Superior temporal gyrus (tissue), 1 donor: Measurements from ENCODE around the gene TM4SF18.
A peak's percentile ranks its signal among the peaks of the same experiment; 100 is the strongest.
"Not testable (repeated sequence)": the region's sequence is repeated elsewhere in the genome, so short reads cannot be mapped to it uniquely, and the experiment has no call there.

ENCODE experiments used
- DNase-seq: peaks from one replicate; pipeline ENCODE4 v3.0.0-alpha.2; 2016; ENCODE audit errors: extremely low spot score

Gene TM4SF18, protein sequence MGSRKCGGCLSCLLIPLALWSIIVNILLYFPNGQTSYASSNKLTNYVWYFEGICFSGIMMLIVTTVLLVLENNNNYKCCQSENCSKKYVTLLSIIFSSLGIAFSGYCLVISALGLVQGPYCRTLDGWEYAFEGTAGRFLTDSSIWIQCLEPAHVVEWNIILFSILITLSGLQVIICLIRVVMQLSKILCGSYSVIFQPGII

DNA sequence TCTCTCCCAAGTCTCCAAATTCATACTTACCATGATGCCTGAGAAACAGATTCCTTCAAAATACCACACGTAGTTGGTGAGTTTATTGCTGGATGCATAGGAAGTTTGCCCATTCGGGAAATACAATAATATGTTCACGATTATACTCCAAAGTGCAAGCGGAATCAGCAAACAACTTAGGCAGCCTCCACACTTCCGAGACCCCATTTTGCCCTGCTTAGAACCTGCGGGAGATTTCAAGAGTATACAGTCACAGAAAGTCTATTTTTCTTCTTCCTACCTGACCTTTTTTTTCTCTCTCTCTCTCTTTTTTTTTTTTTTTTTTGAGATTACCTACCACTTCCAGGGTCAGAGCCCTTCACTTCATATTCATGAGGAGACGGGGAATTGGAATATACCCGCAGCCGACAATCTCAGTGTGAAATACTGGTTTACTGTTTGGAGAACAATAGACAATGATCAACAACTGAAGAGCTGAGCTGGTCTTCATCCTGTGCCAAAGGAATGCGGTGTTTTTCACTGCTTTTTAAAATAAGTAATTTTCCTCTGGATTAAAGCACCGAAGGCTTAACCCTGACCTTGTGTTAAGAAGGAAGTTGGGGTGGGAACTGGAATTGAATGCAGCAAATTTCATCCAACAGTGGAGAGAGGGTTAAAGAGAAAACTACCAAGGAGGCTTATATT is at the start of gene TM4SF18:
TSS of gene TM4SF18 (minus strand) at position 461 of the 684 bp plus-strand sequence. CDS start at position 207, 254 bp downstream.
- DNase-seq = peak; percentile 51

DNA sequence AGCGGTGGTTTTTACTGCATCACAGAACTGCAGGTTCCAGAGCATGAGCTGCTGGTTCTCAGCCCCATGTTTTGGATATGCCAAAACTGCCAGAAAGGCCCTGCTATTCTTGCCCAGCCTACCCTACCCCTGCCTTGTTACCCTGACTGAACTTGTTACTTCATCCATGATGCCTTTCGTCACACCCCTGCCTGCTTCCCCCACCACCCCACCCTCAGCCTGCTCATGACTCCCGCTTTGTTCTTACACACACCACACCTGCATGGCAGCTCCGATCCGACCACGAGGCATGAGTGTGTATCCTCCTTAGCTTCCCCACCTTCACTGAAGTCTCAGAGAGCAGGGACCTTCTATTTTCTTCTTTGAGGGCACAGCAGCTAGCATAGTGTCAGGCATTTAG is 49.1 kb upstream of the TM4SF18 start:
- DNase-seq = no peak

DNA sequence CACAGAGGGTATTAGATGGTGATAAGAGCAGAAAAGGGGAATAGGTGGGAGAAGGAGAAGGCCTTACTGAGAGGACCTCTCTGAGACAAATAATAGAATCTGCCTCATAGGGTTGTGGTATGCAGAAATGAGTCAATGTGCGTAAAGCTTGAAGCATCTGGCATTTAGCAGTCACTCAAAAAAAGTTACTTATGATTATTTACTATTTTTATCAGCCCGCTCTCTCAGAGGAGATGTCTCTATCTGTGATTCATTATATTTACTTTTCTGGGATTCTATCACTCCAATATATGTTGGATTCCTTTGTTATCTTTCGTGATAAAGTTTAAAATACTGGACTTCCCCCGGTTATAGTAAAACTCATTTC is 48.6 kb upstream of the TM4SF18 start:
- DNase-seq = no peak

DNA sequence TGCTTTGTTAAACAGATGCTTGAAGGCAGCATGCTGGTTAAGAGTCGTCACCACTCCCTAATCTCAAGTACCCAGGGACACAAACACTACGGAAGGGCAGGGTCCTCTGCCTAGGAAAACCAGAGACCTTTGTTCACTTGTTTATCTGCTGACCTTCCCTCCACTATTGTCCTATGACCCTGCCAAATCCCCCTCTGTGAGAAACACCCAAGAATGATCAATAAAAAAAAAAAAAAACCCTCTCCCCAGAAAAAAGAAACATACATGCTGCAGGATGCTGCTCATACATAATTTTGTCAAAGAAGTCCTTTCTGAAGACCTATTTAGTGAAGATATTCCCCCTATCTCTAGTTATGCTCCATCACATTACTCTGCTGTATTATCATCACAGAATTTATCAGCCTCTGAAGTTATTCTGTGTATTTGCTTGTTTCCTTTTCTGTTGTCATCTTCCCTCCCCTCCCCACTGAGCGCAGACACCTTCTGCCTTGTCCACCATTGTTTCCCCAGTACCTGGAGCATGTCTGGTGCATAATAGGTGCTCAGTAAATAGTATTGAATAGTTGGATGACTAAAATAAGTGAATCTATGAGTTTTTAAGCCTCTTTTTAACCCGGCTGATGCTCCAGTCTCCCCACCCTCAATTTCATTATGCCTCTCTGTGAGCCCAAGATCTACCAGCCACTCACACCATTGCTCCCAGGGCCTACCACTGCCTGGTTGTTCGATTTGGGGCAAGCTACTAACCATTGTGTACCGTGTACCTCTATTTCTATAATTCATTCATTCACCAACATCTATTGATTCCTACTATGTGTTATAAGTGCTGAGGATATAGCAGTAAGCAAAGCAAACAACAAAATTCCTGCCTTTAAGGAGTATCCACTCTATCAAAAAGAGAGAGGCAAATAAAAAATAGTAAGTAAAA is 48.0 kb upstream of the TM4SF18 start:
- DNase-seq = no peak

DNA sequence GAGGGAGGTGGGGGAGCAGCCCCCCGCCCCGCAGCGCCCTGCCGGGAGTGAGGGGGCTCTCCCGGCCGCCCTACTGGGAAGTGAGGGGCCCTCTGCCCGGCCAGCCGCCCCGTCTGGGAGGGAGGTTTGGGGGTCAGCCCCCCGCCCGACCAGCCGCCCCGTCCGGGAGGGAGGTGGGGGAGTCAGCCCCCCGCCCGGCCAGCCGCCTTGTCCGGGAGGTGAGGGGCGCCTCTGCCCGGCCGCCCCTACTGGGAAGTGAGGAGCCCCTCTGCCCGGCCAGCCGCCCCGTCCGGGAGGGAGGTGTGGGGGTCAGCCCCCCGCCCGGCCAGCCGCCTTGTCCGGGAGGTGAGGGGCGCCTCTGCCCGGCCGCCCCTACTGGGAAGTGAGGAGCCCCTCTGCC is 46.8 kb upstream of the TM4SF18 start:
- DNase-seq = not testable (repeated sequence)

DNA sequence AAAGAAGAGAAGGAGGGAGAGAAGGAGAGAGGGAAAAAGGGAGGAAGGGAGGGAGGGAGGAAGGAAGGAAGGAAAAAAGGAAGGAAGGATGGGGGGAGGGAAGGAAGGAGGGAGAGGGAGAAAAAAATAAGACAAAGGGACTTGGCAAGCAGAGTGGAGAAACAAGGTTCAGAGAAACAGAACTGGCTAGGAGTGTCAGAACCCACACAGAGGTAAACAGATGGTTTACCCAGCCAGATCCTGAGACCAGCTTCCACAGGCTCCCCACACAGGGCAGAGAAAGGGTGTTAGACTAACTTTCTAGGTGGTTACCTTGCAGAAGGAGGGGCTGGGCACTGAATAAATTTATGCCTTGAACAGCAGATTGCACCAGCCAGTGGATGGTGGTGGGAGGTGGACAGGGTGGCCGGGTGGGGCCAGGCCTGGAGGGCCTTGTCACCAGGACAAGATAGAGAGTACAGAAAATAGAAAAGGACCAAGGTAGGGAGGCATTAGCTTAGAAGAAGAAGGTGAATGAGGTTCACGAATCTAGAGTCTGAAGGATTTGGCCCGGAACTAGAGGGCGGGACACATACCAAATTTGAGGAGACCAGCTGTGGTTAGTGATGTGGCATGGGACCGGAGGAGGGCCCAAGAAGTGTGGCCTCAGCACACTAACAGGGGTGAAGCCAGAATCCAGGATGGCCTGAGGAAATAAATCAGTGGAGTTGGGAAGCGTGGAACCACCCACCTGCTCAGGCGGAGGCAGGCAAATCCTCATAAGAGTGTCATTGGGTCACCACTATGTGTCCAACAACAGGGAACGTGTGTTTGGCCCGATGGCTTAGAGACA is 45.3 kb upstream of the TM4SF18 start:
- no peak for DNase-seq

DNA sequence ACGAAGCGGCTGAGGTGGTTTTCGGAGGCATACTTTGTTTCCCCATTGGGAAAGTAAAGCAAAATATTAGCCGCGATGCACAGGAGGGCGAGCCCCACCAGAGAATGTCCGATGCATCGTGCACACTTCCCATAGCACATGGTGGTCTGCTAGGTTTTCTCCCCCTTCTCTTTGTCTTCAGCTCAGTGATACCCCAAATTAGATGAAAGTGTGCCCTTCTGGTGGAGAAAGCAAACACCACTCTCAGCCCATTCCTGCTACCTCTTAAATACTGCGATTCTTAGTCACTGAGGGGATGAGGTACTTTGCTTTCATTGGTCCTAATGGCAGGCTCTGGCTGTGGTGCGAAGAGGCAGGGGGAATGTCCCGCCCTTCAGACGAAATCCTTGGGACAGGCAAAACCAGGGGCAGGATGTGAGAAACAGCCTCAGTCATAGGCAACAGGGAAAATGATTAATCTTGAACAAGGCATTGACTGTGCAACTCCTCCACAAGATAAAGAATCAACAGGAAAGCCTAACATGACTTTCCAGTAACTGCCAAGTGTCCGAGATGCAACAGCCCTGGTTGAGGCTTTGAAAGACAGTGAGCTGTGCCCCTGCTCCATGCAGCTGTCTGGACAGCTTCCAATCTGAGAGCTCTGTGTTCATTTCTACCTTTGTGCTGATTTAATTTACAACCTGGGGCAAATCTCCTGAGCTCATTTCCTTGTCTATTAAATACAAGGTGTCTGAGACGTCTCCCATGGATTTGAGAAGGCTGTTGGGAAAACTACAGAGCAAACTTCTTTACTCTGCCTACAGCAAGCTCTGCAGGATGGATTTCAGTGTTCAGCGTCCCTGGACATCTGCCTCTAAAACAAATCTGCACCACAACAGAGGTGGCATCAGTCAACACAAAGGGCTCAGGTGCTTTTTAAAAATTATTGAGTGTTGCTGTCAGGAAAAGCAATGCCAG is 44.2 kb upstream of the TM4SF18 start, which contains the start of gene TM4SF1:
TSS of gene TM4SF1 (minus strand) at position 242 of the 957 bp plus-strand sequence. CDS start at position 140, 102 bp downstream.
- DNase-seq = no peak

DNA sequence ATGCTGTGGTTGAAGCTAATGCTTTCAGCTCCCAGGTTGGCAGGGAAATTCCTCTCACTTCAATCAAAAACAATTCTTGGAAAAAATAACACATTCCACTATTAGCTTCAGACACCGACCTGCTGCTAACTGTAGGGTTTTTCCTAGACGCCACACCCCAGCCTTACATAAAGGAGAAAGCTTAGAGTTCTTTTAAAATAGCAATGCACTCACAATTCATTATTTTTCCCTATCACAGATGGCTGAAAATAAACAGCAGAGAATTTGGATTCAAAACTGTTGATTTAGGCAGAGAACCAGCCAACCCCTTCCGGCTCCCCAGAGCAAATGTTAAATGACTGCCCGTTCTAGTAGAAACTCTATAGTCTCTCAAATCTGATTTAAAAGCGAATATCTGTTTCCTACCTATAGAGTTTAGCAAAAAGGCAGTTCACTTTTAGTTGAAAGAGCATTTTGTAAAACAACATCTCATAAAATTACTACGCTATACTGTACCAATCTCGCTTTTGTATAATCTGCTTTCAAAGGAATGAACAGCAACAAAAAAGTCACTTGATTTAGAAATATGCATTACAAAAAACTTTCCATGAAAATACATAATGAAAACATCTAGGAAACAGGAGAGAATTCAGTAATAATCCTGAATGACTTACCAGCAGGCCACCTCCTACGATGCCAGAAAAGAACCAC is 43.4 kb upstream of the TM4SF18 start:
- no peak for DNase-seq

DNA sequence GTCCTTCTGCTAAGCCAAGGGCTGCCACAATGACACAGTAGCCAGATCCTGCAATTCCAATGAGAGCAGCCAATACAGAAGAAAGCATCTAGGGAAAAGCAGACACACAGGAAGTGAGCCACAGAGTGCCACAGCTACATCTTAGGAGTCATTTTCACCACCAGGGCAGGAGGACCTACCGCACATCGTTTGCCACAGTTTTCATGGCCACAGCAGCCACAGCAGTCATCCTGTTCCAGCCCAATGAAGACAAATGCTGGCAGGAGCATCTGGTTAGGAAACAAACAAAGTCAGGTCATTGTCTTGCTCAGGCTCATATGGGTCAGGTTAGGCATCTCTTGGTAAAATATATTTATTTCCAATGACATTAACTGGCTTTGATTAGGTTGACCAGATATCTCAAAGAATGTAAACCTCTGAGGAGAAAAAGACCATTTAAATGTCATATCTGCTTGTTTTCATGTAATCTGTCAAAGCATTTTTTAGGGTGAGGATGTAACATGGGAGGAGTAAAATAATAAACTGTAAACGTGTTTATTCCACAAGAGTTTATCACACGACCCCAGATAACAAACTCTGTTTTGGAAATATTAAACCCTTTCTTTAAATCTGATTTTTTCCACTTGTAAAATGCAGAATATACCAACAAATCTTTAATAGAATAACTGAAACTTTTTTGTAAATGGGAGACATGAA is 42.2 kb upstream of the TM4SF18 start:
- DNase-seq = no peak

DNA sequence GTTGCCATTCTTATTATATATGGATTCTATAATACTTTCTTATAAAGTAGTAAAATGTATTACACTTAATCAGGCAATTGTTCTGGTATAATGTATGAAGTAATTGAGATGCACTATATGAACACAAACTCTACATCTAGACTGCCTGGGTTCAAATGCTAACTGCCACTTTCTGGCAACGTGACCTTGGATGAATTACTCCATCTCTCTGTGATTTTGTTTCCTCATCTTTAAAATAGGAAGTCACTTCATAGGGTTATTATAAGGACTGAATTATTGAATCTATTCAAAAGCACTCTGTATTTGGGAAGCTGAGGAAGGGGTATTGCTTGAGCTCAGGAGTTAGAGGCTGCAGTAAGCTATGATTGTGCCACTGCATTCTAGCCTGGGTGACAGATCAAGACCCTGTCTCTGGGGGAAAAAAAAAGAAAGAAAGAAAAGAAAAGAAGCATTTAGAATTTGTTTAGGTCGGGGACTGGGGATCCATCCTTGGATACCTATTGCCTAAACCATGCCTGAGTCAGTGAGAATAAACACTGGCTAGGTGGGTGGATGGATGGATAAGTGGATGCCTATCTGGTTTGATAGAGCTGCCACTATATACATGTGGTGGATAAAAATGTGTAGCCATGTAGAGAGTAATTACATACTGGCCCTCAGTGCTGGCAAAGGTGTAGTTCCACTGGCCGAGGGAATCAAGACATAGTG is 41.5 kb upstream of the TM4SF18 start:
- no peak for DNase-seq

DNA sequence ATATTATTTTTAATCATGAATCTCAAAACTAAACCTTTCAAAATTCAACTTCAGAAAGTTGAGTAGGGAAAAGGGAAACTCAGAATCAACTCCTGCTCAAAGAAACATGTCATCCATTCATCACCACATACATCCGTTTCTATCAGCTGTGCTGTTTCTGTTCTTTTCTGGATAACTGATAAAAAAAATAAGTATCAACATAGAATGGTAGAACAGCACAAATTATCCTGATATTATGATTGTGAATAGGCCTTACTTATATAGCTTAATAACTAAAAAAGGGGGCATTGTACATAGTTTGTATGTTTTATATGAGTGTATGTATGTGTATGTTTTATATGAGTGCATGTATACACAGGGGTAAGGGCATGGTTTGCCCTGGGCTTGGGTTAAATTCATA is 41.0 kb upstream of the TM4SF18 start:
- no peak for DNase-seq

DNA sequence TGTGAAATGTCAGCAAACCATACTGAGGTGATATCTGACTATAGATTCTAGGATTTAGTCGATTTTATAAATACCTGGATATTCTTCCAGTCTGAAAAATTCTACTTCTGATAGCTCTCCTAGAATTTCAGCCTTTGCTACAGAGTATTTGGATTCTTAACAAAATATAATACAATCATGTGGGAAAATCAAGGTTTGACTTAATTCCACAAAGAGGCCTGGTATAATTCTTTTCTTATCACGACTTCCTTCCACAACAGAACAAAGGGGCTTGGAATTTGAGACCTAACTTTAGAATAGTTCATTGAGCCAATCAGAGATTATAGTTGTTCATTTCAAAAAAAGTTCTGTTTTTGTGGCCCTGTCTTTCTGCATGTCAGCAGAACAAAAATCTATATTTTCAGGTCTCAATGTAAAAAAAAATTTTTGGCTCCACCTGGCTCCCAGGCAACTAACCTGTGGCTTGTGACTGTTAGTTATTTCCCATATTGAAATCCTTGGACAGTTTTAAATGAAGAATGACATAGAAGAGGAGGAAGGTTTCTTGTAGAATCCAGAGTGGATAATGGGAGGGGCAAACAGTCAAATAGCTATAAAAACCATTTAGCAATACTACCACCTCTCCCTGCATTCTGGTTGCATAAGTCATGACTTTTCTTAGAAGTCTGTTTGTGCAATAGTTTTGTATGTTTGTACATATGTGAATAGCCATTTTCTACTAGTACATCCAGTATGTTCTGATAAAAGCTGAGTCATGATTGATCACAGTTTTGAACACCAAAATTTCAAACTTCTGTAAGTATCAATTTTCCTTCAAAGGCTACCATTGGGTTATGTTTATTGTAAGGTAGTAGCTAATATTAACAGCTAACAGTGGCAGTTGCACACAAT is 40.0 kb upstream of the TM4SF18 start:
- DNase-seq = no peak

DNA sequence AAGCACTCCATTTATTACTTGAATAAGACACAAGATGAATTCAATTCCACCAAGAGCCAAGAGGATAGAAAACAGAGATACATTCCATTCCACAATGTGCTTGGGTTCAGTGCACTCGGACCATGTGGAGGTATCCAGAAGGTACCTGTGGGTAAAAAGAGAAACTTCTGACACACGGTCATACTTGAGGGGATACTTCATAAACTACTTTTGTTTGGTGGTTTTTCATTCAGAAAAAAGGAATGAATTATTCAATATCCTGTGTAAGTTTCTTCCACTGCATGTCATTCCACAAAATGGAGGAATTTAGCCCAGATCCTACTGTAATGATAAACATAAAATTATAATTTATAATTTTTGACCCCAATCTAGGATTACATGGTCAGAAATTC is 38.3 kb upstream of the TM4SF18 start:
- no peak for DNase-seq

DNA sequence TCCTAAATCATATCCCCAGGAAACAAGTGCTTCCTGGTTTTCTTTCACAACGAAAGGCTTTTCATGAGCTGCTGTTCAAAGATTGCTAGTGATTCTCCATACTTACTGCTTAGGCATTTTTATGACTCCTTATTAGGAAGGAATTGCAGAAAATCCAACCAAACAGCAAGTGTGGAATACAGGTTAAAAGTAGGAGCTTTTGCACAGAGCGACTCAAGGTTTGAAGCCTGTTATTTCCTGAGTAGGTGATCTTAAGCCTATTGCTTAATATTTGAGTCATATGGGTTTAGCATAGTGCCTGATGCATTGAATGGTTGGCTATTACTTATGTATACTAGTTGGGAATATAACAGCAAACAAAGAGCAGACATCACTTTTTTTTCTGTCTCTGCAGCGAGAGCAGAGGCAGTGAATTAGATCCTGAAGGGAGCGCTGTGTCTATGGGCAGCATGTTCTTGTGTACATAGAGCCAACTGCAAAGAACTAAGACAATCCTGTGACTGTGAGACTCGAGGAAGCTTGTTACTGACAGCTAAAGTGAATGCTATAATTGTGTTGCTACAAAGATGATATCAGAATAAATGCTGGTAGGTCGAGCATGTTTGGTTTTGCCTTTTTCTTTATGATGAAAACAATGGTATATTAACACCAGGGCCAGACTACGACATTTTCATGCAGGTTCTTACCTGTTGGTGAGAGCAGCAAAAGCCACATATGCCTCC is 37.7 kb upstream of the TM4SF18 start:
- peak; percentile 55 for DNase-seq

DNA sequence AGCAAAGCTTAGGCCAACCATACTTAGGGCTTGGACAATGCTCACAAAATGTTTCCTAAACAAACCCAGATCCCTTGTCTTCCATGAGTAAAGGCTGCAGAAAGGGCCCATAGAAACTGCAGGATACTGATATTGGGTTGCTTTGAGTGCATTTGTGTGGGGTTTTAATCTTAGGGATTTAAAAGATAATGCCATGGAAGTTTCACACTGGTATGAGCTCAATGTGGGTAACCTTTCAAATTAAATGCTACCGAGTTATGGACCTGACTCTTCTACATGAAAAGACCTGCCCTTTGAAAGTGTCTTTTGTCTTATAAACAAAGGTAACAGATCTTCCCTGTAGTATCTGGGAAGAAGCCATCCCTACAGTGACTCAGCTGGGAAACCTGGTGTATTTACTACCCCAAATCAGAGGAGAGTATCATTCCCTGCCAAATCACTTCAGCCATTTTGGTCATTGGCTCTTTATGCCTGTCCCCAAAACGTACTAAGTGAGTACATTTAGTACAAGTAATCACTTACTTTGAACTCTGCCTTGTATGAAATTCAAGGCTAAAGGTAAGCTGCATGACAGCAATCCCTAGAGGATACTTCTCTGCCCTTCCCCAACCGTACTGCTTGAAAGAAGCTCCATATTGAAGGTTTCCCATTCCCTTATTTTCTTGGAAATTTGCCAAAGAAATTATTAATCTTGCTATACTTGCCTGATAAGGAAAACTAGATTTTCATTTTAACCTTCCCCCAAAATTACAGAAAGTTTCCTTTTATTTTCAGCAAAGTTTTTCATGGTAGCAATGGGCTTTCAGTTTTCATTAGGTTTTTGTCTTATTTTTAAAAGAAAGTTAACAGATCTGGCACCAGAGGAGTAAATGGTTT is 36.8 kb upstream of the TM4SF18 start:
- DNase-seq = no peak
